WERI-Rb-1 (cell line): Measurements from ENCODE around the gene SHROOM1.

Experiments
- DNase-seq: peaks from one replicate; pipeline ENCODE4 v3.0.0-alpha.2; 2020
- H3K27ac ChIP-seq: fragments of 250-450 bp; sonication (Bioruptor Pico); 2 replicates; pipeline ENCODE4 v1.5.1; 2020; ENCODE audit warnings: mild to moderate bottlenecking, moderate library complexity
- H3K27me3 ChIP-seq: fragments of 250-450 bp; sonication (Bioruptor Pico); 2 replicates; pipeline ENCODE4 v1.5.1; 2021; ENCODE audit warnings: mild to moderate bottlenecking, low read depth, moderate library complexity; ENCODE audit not compliant: insufficient read depth, severe bottlenecking
- H3K36me3 ChIP-seq: fragments of 250-450 bp; sonication (Bioruptor Pico); 2 replicates; pipeline ENCODE4 v1.5.1; 2020; ENCODE audit warnings: mild to moderate bottlenecking, moderate library complexity
- H3K4me3 ChIP-seq: 2 replicates; pipeline ENCODE4 v1.5.1; 2011; ENCODE audit warnings: low read depth, mild to moderate bottlenecking, control low read depth, low read length
- H3K9me3 ChIP-seq: fragments of 250-450 bp; sonication (Bioruptor Pico); 2 replicates; pipeline ENCODE4 v1.5.1; 2021; ENCODE audit warnings: mild to moderate bottlenecking, moderate library complexity; ENCODE audit not compliant: severe bottlenecking
- TF ChIP-seq, protein P1 (sequence below): IDR thresholded peaks from 2 replicates; pipeline ENCODE4 v1.5.1; 2011; ENCODE audit warnings: low read depth, mild to moderate bottlenecking, control low read depth, inconsistent platforms, low read length

SHROOM1 gene

DNA sequence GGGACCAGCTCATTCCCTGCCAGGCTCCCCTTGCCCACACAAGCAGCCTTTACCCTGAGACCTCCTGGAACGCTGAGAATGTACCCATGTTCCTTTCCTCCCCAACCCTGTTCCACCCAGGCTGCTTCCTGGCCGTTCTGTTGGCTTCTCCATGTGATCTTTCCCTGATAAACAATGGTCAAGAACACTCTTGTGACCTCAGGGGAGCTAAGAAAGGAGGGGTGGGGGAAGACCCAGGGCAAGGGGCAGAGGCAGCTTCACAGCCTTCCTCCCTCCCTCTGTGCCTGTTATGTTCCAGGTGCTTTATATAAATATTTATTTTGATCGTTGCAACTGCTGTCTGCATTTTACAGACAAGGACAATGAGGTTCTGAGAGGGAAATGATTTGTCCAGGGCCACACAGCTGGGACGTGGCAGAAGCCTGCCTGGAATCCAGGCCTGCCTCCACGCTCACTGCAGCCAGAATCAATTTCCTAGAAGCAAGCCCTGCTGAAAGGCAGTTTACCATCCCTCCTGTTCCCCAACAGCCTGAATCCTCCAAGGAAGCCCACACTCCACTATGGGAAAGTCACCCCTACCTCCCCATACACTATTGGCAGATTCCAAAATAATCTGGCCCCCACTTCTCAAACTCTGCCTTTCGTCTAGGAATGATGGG, 3.9 kb downstream of the SHROOM1 start:
- Histone ChIP-seq H3K9me3 (no peaks in the 10 kb centered on the region), H3K36me3 (no peaks in the 10 kb centered on the region; the same call in none of the 2 replicates), H3K4me3 (no peak overlapping the region), H3K27ac (no peak overlapping the region), H3K27me3 (no peaks in the 10 kb centered on the region)
- TF ChIP-seq, protein P1, sequence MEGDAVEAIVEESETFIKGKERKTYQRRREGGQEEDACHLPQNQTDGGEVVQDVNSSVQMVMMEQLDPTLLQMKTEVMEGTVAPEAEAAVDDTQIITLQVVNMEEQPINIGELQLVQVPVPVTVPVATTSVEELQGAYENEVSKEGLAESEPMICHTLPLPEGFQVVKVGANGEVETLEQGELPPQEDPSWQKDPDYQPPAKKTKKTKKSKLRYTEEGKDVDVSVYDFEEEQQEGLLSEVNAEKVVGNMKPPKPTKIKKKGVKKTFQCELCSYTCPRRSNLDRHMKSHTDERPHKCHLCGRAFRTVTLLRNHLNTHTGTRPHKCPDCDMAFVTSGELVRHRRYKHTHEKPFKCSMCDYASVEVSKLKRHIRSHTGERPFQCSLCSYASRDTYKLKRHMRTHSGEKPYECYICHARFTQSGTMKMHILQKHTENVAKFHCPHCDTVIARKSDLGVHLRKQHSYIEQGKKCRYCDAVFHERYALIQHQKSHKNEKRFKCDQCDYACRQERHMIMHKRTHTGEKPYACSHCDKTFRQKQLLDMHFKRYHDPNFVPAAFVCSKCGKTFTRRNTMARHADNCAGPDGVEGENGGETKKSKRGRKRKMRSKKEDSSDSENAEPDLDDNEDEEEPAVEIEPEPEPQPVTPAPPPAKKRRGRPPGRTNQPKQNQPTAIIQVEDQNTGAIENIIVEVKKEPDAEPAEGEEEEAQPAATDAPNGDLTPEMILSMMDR, result no peak
- no peak for DNase-seq

DNA sequence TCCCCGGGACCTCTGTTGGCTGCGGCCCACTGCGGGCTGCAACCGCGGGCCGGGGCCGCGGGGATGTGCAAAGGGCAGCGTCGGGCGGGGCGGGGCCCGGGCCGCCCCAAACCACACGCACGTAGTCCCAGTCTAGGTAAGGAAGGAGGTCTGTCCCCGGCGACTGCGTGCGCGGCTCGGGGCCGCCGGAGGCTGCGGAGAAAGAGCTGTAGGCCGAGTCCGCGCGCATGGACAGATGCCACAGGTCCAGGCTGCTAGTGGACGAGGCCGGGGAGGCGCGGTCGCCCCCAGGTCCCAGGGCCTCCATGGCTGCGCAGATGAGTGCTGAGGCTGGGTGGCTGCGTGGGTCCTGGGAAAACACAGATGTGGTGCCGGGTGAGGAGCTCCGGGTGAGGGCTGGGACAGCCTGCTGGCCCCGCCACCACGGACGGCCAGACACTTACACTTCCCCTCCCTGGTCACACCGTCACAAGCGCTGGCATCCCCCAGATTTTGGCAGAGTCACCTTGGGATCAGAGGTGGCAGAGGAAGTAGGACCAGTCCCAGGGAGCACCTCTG, 4.5 kb downstream of the SHROOM1 start:
- no peak overlapping the region for H3K27ac ChIP-seq
- TF ChIP-seq, protein P1, result no peak
- no peaks in the 10 kb centered on the region for H3K27me3 ChIP-seq
- no peak for DNase-seq
- H3K9me3 ChIP-seq, result no peaks in the 10 kb centered on the region
- H3K36me3 ChIP-seq, result no peaks in the 10 kb centered on the region; the same call in none of the 2 replicates
- no peak overlapping the region for H3K4me3 ChIP-seq

DNA sequence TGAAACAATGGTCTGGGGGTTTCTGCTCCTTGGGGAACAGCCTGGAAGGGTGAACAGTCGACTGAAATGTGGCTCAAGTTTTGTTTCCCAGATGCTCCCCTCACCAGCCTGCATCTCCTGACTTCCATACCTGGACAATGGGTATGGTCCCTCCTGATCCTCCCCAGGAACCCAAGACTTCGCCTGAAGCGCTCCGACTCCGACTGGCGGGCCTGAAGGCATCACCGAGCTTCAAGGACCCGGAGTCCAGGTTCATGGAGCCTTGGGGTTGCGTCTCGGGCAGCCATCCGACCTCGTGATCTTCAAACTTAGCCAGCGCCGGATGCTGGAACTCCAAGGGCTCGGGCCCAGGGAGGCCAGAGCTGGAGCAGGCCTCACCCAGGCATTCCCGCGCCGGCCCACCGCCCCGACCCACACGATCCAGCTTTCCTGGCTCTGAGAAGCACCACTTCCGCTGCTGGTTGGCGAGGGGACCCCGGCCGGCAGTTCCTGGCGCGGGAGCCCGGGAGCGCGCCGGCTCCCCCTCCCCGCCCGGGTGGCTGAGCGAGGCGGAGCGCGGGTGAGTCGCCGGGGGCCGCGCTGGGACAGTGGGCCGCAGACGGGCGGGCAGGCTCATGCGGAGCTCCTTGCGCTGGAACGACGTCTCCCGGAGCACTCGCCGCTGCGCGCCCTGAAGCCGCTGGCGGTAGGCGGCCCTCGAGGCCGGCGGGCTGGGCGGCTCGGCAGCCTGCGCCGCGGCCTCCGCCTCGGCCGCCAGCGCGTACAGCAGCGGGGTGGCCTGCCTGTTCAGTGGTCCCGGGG, 5.2 kb downstream of the SHROOM1 start:
- TF ChIP-seq, protein P1, result no peak
- no peak for DNase-seq
- Histone ChIP-seq H3K27ac (no peak overlapping the region), H3K4me3 (no peak overlapping the region), H3K9me3 (no peaks in the 10 kb centered on the region), H3K27me3 (no peaks in the 10 kb centered on the region), H3K36me3 (no peaks in the 10 kb centered on the region; the same call in none of the 2 replicates)

DNA sequence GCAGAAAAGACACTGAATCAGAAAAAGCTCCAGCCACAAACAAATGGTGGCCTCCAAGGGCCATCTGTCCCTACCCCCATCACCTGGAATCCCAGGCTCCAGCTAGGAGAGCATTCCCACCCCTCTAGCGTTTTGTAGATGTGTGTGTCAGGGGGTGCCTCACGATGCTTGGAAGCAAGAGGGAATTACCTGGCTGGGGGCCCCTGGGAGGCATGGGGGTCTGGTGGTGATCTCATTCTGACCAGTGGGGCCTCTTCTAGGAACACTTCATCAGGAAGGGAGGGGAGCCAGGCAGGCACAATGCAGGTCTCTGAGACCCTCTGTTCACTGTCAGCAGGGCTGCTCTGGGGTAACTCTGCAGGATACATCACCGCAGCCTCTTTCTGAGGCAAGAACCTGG, 6.0 kb downstream of the SHROOM1 start:
- no peak for DNase-seq
- TF ChIP-seq, protein P1, result no peak
- H3K9me3 ChIP-seq, result no peaks in the 10 kb centered on the region
- H3K27me3 ChIP-seq, result no peaks in the 10 kb centered on the region
- H3K4me3 ChIP-seq, result no peak overlapping the region
- no peak overlapping the region for H3K27ac ChIP-seq
- H3K36me3 ChIP-seq, result no peaks in the 10 kb centered on the region; the same call in none of the 2 replicates

DNA sequence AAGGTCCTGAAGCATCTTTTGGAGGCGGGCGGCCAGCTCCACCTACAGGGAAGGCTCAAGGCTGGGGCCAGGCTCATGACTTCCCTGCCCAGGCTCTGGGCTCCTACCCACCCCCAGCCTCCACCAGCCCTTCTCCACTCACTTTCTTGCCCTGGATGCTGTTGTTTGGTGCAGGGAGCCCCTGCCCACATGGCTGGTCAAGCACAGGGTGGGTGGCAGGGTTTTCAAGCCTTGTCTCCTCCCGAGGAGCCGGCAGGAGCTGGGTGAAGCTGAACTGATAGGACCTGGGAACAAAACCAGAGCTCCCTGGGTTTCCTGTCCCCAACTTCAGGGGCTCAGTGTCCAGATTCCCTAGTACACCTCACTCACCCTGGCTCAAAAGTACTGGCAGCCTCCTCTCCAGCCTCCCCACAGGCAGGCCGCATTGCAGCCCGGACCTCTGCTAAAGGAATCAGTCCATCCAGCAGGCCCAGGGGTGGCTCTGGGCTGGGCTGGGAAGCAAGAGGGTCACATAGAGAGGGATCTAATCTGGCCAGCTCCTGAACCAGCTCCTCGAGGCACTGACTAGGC, 6.9 kb downstream of the SHROOM1 start:
- Histone ChIP-seq H3K27ac (no peak overlapping the region), H3K27me3 (no peaks in the 10 kb centered on the region), H3K4me3 (no peak overlapping the region), H3K36me3 (no peaks in the 10 kb centered on the region; the same call in none of the 2 replicates), H3K9me3 (no peaks in the 10 kb centered on the region)
- no peak for DNase-seq
- TF ChIP-seq, protein P1, result no peak
